ENCODE measurements around the gene GLTPD2.
A peak's percentile ranks its signal among the peaks of the same experiment; 100 is the strongest.

The GLTPD2 gene

DNA sequence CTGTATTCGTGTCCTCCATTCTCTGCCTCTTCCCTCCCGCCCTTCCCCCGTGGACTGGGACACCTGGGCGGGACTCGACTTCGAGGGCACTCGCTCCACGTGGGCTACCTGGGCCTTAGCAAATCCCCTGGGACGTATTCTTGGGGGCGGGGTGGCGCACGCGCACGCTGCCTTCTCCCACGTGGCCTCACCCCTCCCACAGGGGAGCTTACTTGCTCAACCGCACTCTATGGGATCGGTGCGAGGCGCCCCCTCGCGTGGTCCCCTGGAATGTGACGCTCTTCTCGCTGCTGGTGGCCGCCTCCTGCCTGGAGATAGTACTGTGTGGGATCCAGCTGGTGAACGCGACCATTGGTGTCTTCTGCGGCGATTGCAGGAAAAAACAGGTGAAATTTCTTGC lies 6.1 kb upstream of the GLTPD2 start:
- DNase-seq, result peak in 1 of 3 donors; percentile 26
- ChIA-PET POLR2A (no interaction called here), CTCF (interaction anchor here (0.5 to 2.0 kb wide), 5 partner anchors 8 to 104 kb away, joined by 3 to 6 read pairs (median 4); no protein-coding TSS in a partner anchor)
- Histone ChIP-seq H3K4me1 (ENCODE audit: control extremely low read depth in 1 of 4, control insufficient read depth in 4 of 4, insufficient read depth in 4 of 4, low read length in 3 of 4) (peaks cover 0 to 23% (median 11%) of the 10 kb centered on the region in 4 experiments), H3K36me3 (ENCODE audit: control insufficient read depth in 4 of 4, insufficient read depth in 4 of 4, low read length in 3 of 4) (no peaks in the 10 kb centered on the region), H3K4me3 (ENCODE audit: control insufficient read depth in 1 of 7, extremely low read depth in 1 of 7, insufficient read depth in 4 of 7, low read depth in 2 of 7, low read length in 6 of 7) (no peak overlapping the region), H3K27me3 (replicated peaks in 2 of 5; ENCODE audit: control insufficient read depth in 4 of 5, insufficient read depth in 5 of 5, low read length in 4 of 5) (peaks cover 4 to 70% (median 33%) of the 10 kb centered on the region in 5 experiments), H3K27ac (ENCODE audit: insufficient read depth in 1 of 2, low read depth in 1 of 2, low read length in 2 of 2, poor library complexity in 1 of 2, severe bottlenecking in 2 of 2) (no peak overlapping the region), H3K9me3 (ENCODE audit: control extremely low read depth in 1 of 5, control insufficient read depth in 4 of 5, insufficient read depth in 2 of 5, low read depth in 1 of 5, low read length in 4 of 5) (no peaks in the 10 kb centered on the region)
- 29% methylated on average over 27 of the region's 28 CpGs for WGBS (ENCODE audit: insufficient coverage)

GRCh38 chr17:4785311-4786105 lies 3.3 kb upstream of the GLTPD2 start:
- H3K4me3 ChIP-seq (ENCODE audit: control insufficient read depth in 1 of 7, extremely low read depth in 1 of 7, insufficient read depth in 4 of 7, low read depth in 2 of 7, low read length in 6 of 7), result peak overlapping the region in 3 of 7 experiments; percentile 24 to 48 (median 36)
- no peaks in the 10 kb centered on the region for H3K9me3 ChIP-seq (ENCODE audit: control extremely low read depth in 1 of 5, control insufficient read depth in 4 of 5, insufficient read depth in 2 of 5, low read depth in 1 of 5, low read length in 4 of 5)
- WGBS (ENCODE audit: insufficient coverage), result 3% methylated on average over 47 of the region's 61 CpGs
- DNase-seq, result peak in 2 of 3 donors; percentile 29 to 48
- POLR2A ChIA-PET, result no interaction called here
- H3K27me3 ChIP-seq (replicated peaks in 2 of 5; ENCODE audit: control insufficient read depth in 4 of 5, insufficient read depth in 5 of 5, low read length in 4 of 5), result peaks cover 4 to 81% (median 41%) of the 10 kb centered on the region in 5 experiments
- H3K36me3 ChIP-seq (ENCODE audit: control insufficient read depth in 4 of 4, insufficient read depth in 4 of 4, low read length in 3 of 4), result no peaks in the 10 kb centered on the region
- peaks cover 0 to 40% (median 28%) of the 10 kb centered on the region in 4 experiments for H3K4me1 ChIP-seq (ENCODE audit: control extremely low read depth in 1 of 4, control insufficient read depth in 4 of 4, insufficient read depth in 4 of 4, low read length in 3 of 4)
- CTCF ChIA-PET, result interaction anchor here (1.0 to 5.9 kb wide), 5 partner anchors 12 to 105 kb away, joined by 3 to 40 read pairs (median 5); no protein-coding TSS in a partner anchor
- no peak overlapping the region for H3K27ac ChIP-seq (ENCODE audit: insufficient read depth in 1 of 2, low read depth in 1 of 2, low read length in 2 of 2, poor library complexity in 1 of 2, severe bottlenecking in 2 of 2)

GRCh38 chr17:4786106-4786511 lies 2.7 kb upstream of the GLTPD2 start, which contains the start of gene VMO1:
VMO1 (minus strand) TSS chr17:4786364; CDS start chr17:4786352, 12 bp downstream.
- H3K36me3 ChIP-seq (ENCODE audit: control insufficient read depth in 4 of 4, insufficient read depth in 4 of 4, low read length in 3 of 4), result no peaks in the 10 kb centered on the region
- CTCF ChIA-PET, result interaction anchor here (0.8 to 5.9 kb wide), 8 partner anchors 12 to 104 kb away, joined by 3 to 40 read pairs (median 4); no protein-coding TSS in a partner anchor
- H3K27ac ChIP-seq (ENCODE audit: insufficient read depth in 1 of 2, low read depth in 1 of 2, low read length in 2 of 2, poor library complexity in 1 of 2, severe bottlenecking in 2 of 2), result no peak within 1 kb of the TSS
- peaks cover 4 to 81% (median 40%) of the 10 kb centered on the region in 5 experiments for H3K27me3 ChIP-seq (replicated peaks in 2 of 5; ENCODE audit: control insufficient read depth in 4 of 5, insufficient read depth in 5 of 5, low read length in 4 of 5)
- DNase-seq, result peak in 2 of 3 donors; percentile 48
- WGBS (ENCODE audit: insufficient coverage), result 2% methylated on average over 20 of the region's 24 CpGs
- H3K9me3 ChIP-seq (ENCODE audit: control extremely low read depth in 1 of 5, control insufficient read depth in 4 of 5, insufficient read depth in 2 of 5, low read depth in 1 of 5, low read length in 4 of 5), result no peaks in the 10 kb centered on the region
- peaks cover 0 to 43% (median 30%) of the 10 kb centered on the region in 4 experiments for H3K4me1 ChIP-seq (ENCODE audit: control extremely low read depth in 1 of 4, control insufficient read depth in 4 of 4, insufficient read depth in 4 of 4, low read length in 3 of 4)
- peak within 1 kb of the TSS in 3 of 7 experiments; percentile 24 to 48 (median 36) for H3K4me3 ChIP-seq (ENCODE audit: control insufficient read depth in 1 of 7, extremely low read depth in 1 of 7, insufficient read depth in 4 of 7, low read depth in 2 of 7, low read length in 6 of 7)
- POLR2A ChIA-PET, result no interaction called here

DNA sequence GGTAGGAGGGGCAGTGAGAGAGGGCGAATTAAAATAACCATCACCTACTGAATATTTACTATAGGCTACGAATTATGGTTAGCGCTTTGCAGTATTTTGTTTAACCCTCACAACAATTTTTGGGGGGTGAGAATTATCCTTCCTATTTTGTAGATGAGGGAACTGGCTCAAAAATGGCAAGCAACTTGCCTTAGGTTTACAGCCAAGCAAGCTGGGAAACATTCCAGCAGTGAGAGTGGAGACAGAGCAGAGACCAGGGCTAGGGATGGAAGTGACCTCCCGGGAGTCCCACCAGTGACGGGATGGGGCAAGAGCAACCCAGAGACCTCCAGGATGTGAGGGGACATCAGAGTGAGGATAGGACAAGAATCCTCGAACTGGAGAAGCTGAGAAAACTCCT lies 2.2 kb upstream of the GLTPD2 start:
- no peak for DNase-seq
- Histone ChIP-seq H3K9me3 (ENCODE audit: control extremely low read depth in 1 of 5, control insufficient read depth in 4 of 5, insufficient read depth in 2 of 5, low read depth in 1 of 5, low read length in 4 of 5) (no peaks in the 10 kb centered on the region), H3K4me3 (ENCODE audit: control insufficient read depth in 1 of 7, extremely low read depth in 1 of 7, insufficient read depth in 4 of 7, low read depth in 2 of 7, low read length in 6 of 7) (no peak overlapping the region), H3K27ac (ENCODE audit: insufficient read depth in 1 of 2, low read depth in 1 of 2, low read length in 2 of 2, poor library complexity in 1 of 2, severe bottlenecking in 2 of 2) (no peak overlapping the region), H3K36me3 (ENCODE audit: control insufficient read depth in 4 of 4, insufficient read depth in 4 of 4, low read length in 3 of 4) (no peaks in the 10 kb centered on the region), H3K4me1 (ENCODE audit: control extremely low read depth in 1 of 4, control insufficient read depth in 4 of 4, insufficient read depth in 4 of 4, low read length in 3 of 4) (peaks cover 0 to 43% (median 30%) of the 10 kb centered on the region in 4 experiments), H3K27me3 (replicated peaks in 2 of 5; ENCODE audit: control insufficient read depth in 4 of 5, insufficient read depth in 5 of 5, low read length in 4 of 5) (peaks cover 4 to 81% (median 40%) of the 10 kb centered on the region in 5 experiments)
- ChIA-PET POLR2A (no interaction called here), CTCF (interaction anchor here (0.8 to 5.9 kb wide), 8 partner anchors 11 to 104 kb away, joined by 3 to 40 read pairs (median 4); no protein-coding TSS in a partner anchor)
- 7% methylated on average over 3 of the region's 6 CpGs for WGBS (ENCODE audit: insufficient coverage)

GRCh38 chr17:4788159-4788806 lies 481 bp upstream of the GLTPD2 start:
- 90% methylated on average over 11 of the region's 14 CpGs for WGBS (ENCODE audit: insufficient coverage)
- POLR2A ChIA-PET, result no interaction called here
- CTCF ChIA-PET, result interaction anchor here (0.8 to 5.9 kb wide), 10 partner anchors 9 to 103 kb away, joined by 3 to 40 read pairs (median 5); no protein-coding TSS in a partner anchor

GRCh38 chr17:4789701-4789950 lies 862 bp downstream of the GLTPD2 start:
- Histone ChIP-seq H3K4me3 (ENCODE audit: control insufficient read depth in 1 of 7, extremely low read depth in 1 of 7, insufficient read depth in 4 of 7, low read depth in 2 of 7, low read length in 6 of 7) (peak overlapping the region; percentile 8 to 80 (median 63)), H3K27me3 (replicated peaks in 2 of 5; ENCODE audit: control insufficient read depth in 4 of 5, insufficient read depth in 5 of 5, low read length in 4 of 5) (peaks cover 0 to 55% (median 29%) of the 10 kb centered on the region in 5 experiments), H3K9me3 (ENCODE audit: control extremely low read depth in 1 of 5, control insufficient read depth in 4 of 5, insufficient read depth in 2 of 5, low read depth in 1 of 5, low read length in 4 of 5) (no peaks in the 10 kb centered on the region), H3K36me3 (ENCODE audit: control insufficient read depth in 4 of 4, insufficient read depth in 4 of 4, low read length in 3 of 4) (no peaks in the 10 kb centered on the region), H3K27ac (ENCODE audit: insufficient read depth in 1 of 2, low read depth in 1 of 2, low read length in 2 of 2, poor library complexity in 1 of 2, severe bottlenecking in 2 of 2) (no peak overlapping the region), H3K4me1 (ENCODE audit: control extremely low read depth in 1 of 4, control insufficient read depth in 4 of 4, insufficient read depth in 4 of 4, low read length in 3 of 4) (peaks cover 0 to 39% (median 30%) of the 10 kb centered on the region in 4 experiments)
- no peak for DNase-seq
- WGBS (ENCODE audit: insufficient coverage), result 0% methylated on average over 12 of the region's 25 CpGs
- POLR2A ChIA-PET, result interaction anchor here (0.6 to 2.2 kb wide), 4 partner anchors 10 to 80 kb away, joined by 3 to 6 read pairs (median 4); partner anchors contain the start of genes ARRB2 and PLD2
- CTCF ChIA-PET, result interaction anchor here (0.9 to 5.9 kb wide), 23 partner anchors 9 to 150 kb away, joined by 3 to 40 read pairs (median 4); partner anchors contain the start of genes MED11, RNF167 and SLC25A11

More at GRCh38 chr17:4788159-4788806, 481 bp upstream of the GLTPD2 start:
- Histone ChIP-seq H3K27me3 (replicated peaks in 2 of 5; ENCODE audit: control insufficient read depth in 4 of 5, insufficient read depth in 5 of 5, low read length in 4 of 5) (peaks cover 4 to 68% (median 38%) of the 10 kb centered on the region in 5 experiments), H3K4me3 (ENCODE audit: control insufficient read depth in 1 of 7, extremely low read depth in 1 of 7, insufficient read depth in 4 of 7, low read depth in 2 of 7, low read length in 6 of 7) (no peak overlapping the region), H3K27ac (ENCODE audit: insufficient read depth in 1 of 2, low read depth in 1 of 2, low read length in 2 of 2, poor library complexity in 1 of 2, severe bottlenecking in 2 of 2) (no peak overlapping the region), H3K36me3 (ENCODE audit: control insufficient read depth in 4 of 4, insufficient read depth in 4 of 4, low read length in 3 of 4) (no peaks in the 10 kb centered on the region), H3K4me1 (ENCODE audit: control extremely low read depth in 1 of 4, control insufficient read depth in 4 of 4, insufficient read depth in 4 of 4, low read length in 3 of 4) (peaks cover 0 to 39% (median 30%) of the 10 kb centered on the region in 4 experiments), H3K9me3 (ENCODE audit: control extremely low read depth in 1 of 5, control insufficient read depth in 4 of 5, insufficient read depth in 2 of 5, low read depth in 1 of 5, low read length in 4 of 5) (no peaks in the 10 kb centered on the region)
- no peak for DNase-seq
